Measurements from ENCODE around the gene PRR9.

The PRR9 gene

DNA sequence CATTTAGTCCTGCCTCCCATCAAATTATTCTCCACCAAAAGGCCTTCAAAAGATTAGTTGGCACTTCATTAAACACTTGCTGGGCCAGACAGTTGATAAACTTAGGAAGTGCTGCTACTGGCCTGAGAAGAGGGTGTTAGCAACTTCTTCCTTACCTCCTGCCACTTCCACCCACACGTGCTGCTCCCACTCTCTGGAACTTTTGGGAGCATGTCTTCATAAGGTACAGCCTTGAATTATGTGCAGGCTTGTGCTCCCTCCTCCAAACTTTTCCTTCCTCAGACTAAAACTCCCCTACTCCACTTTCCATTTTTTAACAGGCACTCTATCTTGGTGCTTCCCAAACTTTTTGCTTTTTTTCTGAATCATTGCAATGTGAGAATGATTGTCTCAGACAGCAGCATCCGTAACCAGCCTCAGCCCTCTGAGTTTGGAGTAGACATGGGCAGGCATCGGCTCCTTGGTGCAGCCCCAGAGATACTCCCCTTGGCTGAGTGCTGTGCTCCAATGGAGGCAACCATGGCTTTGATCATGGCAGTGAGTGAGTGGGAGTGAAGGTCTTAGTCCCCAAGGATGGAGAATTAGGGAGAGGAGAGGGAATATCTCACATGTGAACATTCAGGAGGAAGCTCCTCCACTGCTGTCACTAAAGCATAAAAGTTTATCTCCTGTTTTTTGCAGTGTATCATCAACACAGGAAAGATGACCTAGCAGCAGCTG, 22.9 kb upstream of the PRR9 start:
- no peak overlapping the region for H3K4me3 ChIP-seq (ENCODE audit: low read depth, low read length)

DNA sequence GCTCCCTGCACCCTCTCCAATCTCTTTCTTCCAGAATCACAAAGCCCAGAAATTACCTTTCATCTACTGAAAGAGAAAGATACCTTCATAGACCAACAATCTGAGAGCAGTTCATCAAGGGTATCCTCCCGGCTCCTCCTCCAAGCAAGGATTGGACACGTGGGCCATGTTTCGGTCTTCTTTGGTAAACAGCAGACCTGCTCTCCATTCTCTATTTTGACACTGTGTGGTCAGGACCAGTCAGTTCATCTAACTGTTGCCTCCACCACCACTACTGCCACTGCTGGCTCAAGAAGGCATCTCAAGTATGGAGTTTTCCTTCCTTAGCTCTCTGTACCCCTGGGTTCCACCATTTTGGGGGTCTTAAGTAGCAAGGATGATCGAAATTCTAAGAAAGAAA, 22.2 kb upstream of the PRR9 start:
- TF ChIP-seq, protein P1, sequence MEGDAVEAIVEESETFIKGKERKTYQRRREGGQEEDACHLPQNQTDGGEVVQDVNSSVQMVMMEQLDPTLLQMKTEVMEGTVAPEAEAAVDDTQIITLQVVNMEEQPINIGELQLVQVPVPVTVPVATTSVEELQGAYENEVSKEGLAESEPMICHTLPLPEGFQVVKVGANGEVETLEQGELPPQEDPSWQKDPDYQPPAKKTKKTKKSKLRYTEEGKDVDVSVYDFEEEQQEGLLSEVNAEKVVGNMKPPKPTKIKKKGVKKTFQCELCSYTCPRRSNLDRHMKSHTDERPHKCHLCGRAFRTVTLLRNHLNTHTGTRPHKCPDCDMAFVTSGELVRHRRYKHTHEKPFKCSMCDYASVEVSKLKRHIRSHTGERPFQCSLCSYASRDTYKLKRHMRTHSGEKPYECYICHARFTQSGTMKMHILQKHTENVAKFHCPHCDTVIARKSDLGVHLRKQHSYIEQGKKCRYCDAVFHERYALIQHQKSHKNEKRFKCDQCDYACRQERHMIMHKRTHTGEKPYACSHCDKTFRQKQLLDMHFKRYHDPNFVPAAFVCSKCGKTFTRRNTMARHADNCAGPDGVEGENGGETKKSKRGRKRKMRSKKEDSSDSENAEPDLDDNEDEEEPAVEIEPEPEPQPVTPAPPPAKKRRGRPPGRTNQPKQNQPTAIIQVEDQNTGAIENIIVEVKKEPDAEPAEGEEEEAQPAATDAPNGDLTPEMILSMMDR (IDR thresholded peaks at IDR 0.05; ENCODE audit: low read depth, low read length): no peak
- H3K4me3 ChIP-seq (ENCODE audit: low read depth, low read length): no peak overlapping the region

More for the DNA sequence above, 22.9 kb upstream of the PRR9 start:
- TF ChIP-seq, protein P1 (IDR thresholded peaks at IDR 0.05; ENCODE audit: low read depth, low read length): no peak

DNA sequence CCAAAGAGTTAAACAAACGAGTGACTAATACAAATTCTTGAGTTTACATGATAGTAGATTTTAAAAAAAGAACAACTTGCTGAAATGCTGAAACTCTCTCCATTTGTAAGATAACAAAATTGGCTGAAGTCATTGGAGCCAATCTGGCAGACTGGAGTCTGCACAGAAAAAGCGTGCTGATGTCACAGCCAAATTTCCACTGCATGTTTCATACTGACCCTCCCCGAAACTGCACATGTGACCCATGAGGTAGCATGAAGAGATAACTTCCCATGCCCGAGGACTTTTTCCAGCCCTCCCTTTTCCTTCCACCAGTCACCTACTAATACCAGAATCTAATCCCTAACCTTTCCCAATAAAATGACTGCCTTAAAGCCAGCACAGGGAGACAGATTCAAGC, 15.4 kb upstream of the PRR9 start:
- no peak overlapping the region for H3K4me3 ChIP-seq (ENCODE audit: low read depth, low read length)
- TF ChIP-seq, protein P1 (IDR thresholded peaks at IDR 0.05; ENCODE audit: low read depth, low read length): no peak

DNA sequence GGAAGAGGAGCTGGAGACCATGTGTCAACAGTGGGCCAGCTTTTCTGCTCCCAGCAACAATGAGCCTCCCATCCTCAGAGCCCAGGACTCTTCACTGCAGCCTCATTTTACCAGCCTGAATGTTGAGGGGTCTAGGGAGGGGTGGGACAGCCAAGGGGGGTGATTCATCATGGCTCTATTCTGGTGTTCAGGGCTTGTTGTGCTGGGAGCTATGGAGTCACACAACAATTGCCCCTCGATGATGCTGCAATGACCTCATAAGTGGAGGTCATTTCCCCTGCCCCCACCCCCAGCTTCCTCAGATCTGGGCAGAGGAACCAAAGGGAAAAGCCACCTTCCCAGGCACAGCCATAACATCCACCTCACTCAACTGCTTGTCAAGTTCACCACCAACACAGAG, 14.3 kb upstream of the PRR9 start, which contains the start of gene LELP1:
Gene LELP1 (plus strand): TSS at position 301 of the 400 bp plus-strand sequence. CDS start 1,278 bp downstream, outside the sequence.
- TF ChIP-seq, protein P1 (IDR thresholded peaks at IDR 0.05; ENCODE audit: low read depth, low read length): no peak
- no peak within 1 kb of the TSS for H3K4me3 ChIP-seq (ENCODE audit: low read depth, low read length)

DNA sequence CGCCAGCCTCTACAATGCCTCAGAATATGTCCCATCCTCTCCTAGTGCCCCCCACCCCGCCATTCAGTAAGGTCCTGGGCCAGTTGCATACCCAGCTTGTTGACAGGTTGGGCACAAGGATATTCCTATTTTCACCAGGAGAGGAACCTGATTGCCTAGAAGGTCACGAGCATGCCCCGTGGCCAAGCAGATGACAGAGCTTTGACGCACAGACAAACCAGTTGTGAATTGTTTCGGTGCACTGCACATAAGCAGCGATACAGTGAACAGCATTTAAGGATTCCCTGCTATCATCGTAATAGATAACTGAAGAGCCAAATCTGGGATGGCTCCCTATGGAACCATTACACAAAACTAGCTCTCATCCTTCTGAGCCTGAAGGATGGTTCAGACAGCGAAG, 10.8 kb upstream of the PRR9 start:
- no peak overlapping the region for H3K4me3 ChIP-seq (ENCODE audit: low read depth, low read length)
- TF ChIP-seq, protein P1 (IDR thresholded peaks at IDR 0.05; ENCODE audit: low read depth, low read length): no peak

DNA sequence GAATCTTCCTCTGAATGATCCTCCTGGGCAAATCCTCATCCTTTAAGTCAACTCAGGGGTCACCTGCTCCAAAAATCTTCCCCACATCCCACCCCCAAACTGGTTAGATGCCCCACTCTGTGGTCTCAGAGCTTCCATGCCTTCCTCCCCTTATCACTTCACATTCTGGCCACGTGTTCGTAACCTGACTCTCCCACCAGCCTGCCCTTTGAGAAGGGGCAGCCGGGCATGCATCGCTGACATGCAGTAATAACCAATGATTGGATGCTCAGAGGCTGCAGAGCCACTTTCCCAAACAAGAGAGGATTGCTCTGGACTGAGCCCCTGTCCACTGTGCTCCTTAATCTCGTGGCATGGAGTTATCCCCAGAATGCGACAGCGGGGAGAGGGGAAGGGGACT, 7.2 kb upstream of the PRR9 start:
- TF ChIP-seq, protein P1 (IDR thresholded peaks at IDR 0.05; ENCODE audit: low read depth, low read length): no peak
- no peak overlapping the region for H3K4me3 ChIP-seq (ENCODE audit: low read depth, low read length)

DNA sequence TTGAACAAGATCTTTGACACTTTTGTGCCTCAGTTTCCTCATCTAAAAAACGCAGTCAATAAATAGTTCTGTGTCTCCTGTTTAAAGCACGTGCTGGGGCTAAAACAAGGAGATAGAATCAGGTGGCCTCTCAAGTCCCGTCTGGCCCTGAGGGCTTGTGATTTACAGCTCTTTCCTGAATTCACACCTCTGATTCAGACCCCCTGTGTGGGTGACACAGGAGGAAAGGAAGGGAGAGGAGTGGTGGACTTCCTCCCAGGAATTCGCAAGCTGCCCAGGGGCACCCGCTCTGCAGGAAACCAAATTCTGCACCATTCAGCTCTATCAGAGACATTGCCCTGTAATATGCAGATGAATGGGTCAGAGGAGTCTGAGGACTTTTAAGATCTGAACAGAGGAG, 5.2 kb upstream of the PRR9 start:
- TF ChIP-seq, protein P1 (IDR thresholded peaks at IDR 0.05; ENCODE audit: low read depth, low read length): no peak
- no peak overlapping the region for H3K4me3 ChIP-seq (ENCODE audit: low read depth, low read length)
